8988T (cell line): Measurements from ENCODE around the gene CAB39.

Experiments
- DNase-seq: peaks from one replicate; pipeline ENCODE4 v3.0.0; 2011

The CAB39 gene

GRCh38 chr2:230823264-230823964 lies 110.8 kb downstream of the CAB39 start:
- no peak for DNase-seq

GRCh38 chr2:230824406-230824978 lies 111.8 kb downstream of the CAB39 start:
- DNase-seq: peak; percentile 57

GRCh38 chr2:230825354-230825753 lies 112.7 kb downstream of the CAB39 start:
- DNase-seq: no peak

GRCh38 chr2:230827774-230828271 lies 115.2 kb downstream of the CAB39 start:
- no peak for DNase-seq

- DNase-seq: no peak
Measured at GRCh38 chr2:230828272-230828961, 115.8 kb downstream of the CAB39 start.

- no peak for DNase-seq
Measured at GRCh38 chr2:230829293-230829692, 116.7 kb downstream of the CAB39 start.

- DNase-seq: no peak
Measured at GRCh38 chr2:230829959-230830358, 117.3 kb downstream of the CAB39 start.

- no peak for DNase-seq
Measured at GRCh38 chr2:230830428-230830827, 117.8 kb downstream of the CAB39 start.

- DNase-seq: no peak
Measured at GRCh38 chr2:230840301-230840700, 127.7 kb downstream of the CAB39 start.

GRCh38 chr2:230842473-230842872 lies 129.8 kb downstream of the CAB39 start:
- no peak for DNase-seq

- DNase-seq: no peak
Measured at GRCh38 chr2:230843132-230843531, 130.5 kb downstream of the CAB39 start.

- DNase-seq: no peak
Measured at GRCh38 chr2:230846360-230846759, 133.7 kb downstream of the CAB39 start.

GRCh38 chr2:230847883-230848388 lies 135.3 kb downstream of the CAB39 start:
- peak; percentile 82 for DNase-seq

GRCh38 chr2:230849633-230850357 lies 137.2 kb downstream of the CAB39 start:
- DNase-seq: peak; percentile 70

- no peak for DNase-seq
Measured at GRCh38 chr2:230850358-230850658, 137.7 kb downstream of the CAB39 start.

- DNase-seq: no peak
Measured at GRCh38 chr2:230852113-230852512, 139.5 kb downstream of the CAB39 start.

- no peak for DNase-seq
Measured at GRCh38 chr2:230861552-230862255, 149.1 kb downstream of the CAB39 start.

GRCh38 chr2:230862292-230862691 lies 149.7 kb downstream of the CAB39 start:
- no peak for DNase-seq

- DNase-seq: no peak
Measured at GRCh38 chr2:230863031-230863430, 150.4 kb downstream of the CAB39 start.

GRCh38 chr2:230863442-230864121 lies 150.9 kb downstream of the CAB39 start:
- DNase-seq: no peak

- no peak for DNase-seq
Measured at GRCh38 chr2:230864122-230864604, 151.5 kb downstream of the CAB39 start.
